NCI-H460 (cell line): ENCODE measurements around the gene TUFM. TPM values are rescaled to one million over a fixed set of nuclear protein-coding genes. Genes with fewer than 3 reads are reported as not detected.
"Not testable (repeated sequence)": the region's sequence is repeated elsewhere in the genome, so short reads cannot be mapped to it uniquely, and the experiment has no call there.

Experiments
- DNase-seq: peaks from one replicate; pipeline ENCODE4 v3.0.0-alpha.2; 2016; ENCODE audit warnings: low read depth; ENCODE audit errors: extremely low read depth
- small RNA-seq, 2 experiments: library from RNA; depleted of rRNA; stranded (forward); fragments of <200 nt; gene quantifications; one replicate each; pipeline ENCODE3, GENCODE V24; 2014
- total RNA-seq: library from RNA; depleted of rRNA; stranded (reverse); fragments of >200 nt; shearing (Covaris generic); gene quantifications from 2 replicates; pipeline ENCODE4 v1.2.3, GENCODE V29; 2014; rRNA removed

TUFM gene
- total RNA-seq, 1 experiment from 2014 or later: 245 TPM

DNA sequence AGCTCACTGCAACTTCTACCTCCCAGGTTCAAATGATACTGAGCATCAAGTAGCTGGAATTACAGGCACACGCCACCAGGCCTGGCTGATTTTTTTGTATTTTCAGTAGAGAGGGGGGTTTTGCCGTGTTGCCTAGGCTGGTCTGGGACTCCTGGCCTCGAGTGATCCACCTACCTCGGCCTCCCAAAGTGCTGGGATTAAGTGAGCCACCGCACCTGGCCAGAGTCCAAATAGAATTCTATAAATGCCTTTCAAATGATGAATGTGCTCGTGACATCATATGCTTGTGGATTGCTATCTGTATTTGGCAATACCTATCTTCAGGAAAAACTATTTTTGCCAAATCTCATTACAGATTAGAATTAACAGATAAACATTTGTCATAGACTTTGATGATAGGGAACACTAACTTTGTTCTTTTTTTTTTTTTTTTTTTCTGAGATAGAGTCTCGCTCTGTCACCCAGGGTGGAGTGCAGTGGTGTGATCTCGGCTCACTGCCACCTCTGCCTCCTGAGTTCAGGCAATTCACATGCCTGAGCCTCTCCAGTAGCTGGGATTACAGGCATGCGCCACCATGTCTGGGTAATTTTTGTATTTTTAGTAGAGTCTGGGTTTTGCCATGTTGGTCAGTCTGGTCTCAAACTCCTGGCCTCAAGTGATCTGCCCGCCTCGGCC, 38.6 kb downstream of the TUFM start:
- DNase-seq: not testable (repeated sequence)

DNA sequence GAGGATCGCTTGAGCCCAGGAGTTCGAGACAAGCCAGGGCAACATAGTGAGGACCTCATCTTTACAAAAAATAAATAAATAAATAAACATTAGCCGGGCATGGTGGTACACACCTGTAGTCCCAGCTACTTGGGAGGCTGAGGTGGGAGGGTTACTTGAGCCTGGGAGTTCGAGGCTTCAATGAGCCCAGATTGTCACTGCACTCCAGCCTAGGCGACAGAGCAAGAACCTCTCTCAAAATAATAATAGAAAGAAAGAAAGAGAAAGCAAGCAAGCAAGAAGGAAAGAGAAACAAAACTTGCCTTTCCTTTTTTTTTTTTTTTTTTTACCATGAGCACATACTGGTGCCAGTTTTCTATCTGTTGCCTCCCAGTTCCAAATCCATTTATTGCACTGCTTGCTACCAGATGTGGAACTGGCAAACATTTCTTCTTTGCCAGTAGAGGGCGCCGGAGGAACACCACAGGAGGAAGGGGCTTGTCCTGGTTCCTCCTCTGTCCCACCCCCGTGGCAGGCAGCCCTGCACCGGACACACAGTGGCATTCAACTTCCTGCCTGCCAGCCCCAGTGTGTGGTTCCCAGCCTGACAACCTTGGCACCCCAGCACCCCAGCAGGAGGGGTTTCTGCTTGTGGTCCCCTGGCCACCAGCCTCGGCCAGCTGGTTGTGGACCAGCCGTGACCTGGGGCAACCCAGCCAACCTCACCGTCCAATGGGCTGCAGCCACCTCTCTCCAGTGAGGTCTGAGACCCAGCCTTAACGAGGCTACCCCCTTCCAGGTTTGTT, 43.7 kb downstream of the TUFM start:
- not testable (repeated sequence) for DNase-seq

Small RNAs within 50 kb of the gene (small RNA-seq; reads per million reads assigned to genes)
- gene RF00416: 0 reads per million in 2 experiments

Other genes with a start within 250 kb of the TUFM start
- 0.29 and 0.67 TPM in 2 replicates for gene SULT1A2, start 249.3 kb downstream of the TUFM start, total RNA-seq
- gene SULT1A1, start 236.3 kb downstream of the TUFM start, total RNA-seq: 14.2 and 18.4 TPM in 2 replicates
- not detected in 2 replicates for gene NPIPB8, start 208.3 kb downstream of the TUFM start, total RNA-seq
- 159 and 242 TPM in 2 replicates for gene EIF3C, start 134.9 kb downstream of the TUFM start, total RNA-seq
- 3.7 and 4.6 TPM in 2 replicates for gene NPIPB9, start 94.6 kb downstream of the TUFM start, total RNA-seq
- gene ATXN2L, start 23.3 kb downstream of the TUFM start, total RNA-seq: 82.0 and 97.1 TPM in 2 replicates
- 16.2 and 16.8 TPM in 2 replicates for gene SH2B1, start 17.5 kb upstream of the TUFM start, total RNA-seq
- gene ATP2A1, start 32.1 kb upstream of the TUFM start, total RNA-seq: 1.3 and 2.4 TPM in 2 replicates
- 7.6 and 9.7 TPM in 2 replicates for gene RABEP2, start 78.9 kb upstream of the TUFM start, total RNA-seq
- not detected in 2 replicates for gene CD19, start 85.6 kb upstream of the TUFM start, total RNA-seq
- gene NFATC2IP, start 104.6 kb upstream of the TUFM start, total RNA-seq: 26.0 and 28.6 TPM in 2 replicates
- 51.2 and 67.7 TPM in 2 replicates for gene SPNS1, start 128.4 kb upstream of the TUFM start, total RNA-seq
- 1.9 TPM in 2 replicates for gene LAT, start 138.7 kb upstream of the TUFM start, total RNA-seq